ENCODE data around the gene SHD. TPM values are rescaled to one million over a fixed set of nuclear protein-coding genes. Genes with fewer than 3 reads are reported as not detected.

Gene SHD
- total RNA-seq, 4 donors from 2014 or later, result 0.19 TPM; not detected in 3

DNA sequence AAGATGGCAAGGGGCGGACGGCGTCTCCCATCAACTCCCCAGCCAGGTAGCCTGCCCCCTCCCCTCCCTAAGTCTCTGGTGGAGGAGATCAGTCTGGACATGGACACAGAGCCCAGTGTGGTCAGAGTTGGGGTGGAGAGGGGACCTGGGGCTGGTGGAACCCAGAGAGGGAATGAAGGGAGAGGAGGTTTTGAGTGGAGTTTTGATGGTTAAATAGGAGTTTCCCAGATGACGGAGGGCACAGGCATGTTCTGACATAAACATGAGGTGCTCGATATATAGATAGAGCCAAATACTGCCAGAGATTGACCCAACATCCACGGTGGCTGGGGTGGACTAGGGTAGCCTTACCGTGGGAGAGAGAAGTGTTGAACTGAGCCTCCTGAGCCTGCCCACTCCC, 39.4 kb downstream of the SHD start:
- ATAC-seq (ENCODE audit: low FRiP score) (no peak), DNase-seq (ENCODE audit: low spot score) (no peak)
- TF ChIP-seq, protein P1, sequence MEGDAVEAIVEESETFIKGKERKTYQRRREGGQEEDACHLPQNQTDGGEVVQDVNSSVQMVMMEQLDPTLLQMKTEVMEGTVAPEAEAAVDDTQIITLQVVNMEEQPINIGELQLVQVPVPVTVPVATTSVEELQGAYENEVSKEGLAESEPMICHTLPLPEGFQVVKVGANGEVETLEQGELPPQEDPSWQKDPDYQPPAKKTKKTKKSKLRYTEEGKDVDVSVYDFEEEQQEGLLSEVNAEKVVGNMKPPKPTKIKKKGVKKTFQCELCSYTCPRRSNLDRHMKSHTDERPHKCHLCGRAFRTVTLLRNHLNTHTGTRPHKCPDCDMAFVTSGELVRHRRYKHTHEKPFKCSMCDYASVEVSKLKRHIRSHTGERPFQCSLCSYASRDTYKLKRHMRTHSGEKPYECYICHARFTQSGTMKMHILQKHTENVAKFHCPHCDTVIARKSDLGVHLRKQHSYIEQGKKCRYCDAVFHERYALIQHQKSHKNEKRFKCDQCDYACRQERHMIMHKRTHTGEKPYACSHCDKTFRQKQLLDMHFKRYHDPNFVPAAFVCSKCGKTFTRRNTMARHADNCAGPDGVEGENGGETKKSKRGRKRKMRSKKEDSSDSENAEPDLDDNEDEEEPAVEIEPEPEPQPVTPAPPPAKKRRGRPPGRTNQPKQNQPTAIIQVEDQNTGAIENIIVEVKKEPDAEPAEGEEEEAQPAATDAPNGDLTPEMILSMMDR (IDR thresholded peaks at IDR 0.05), result no peak

DNA sequence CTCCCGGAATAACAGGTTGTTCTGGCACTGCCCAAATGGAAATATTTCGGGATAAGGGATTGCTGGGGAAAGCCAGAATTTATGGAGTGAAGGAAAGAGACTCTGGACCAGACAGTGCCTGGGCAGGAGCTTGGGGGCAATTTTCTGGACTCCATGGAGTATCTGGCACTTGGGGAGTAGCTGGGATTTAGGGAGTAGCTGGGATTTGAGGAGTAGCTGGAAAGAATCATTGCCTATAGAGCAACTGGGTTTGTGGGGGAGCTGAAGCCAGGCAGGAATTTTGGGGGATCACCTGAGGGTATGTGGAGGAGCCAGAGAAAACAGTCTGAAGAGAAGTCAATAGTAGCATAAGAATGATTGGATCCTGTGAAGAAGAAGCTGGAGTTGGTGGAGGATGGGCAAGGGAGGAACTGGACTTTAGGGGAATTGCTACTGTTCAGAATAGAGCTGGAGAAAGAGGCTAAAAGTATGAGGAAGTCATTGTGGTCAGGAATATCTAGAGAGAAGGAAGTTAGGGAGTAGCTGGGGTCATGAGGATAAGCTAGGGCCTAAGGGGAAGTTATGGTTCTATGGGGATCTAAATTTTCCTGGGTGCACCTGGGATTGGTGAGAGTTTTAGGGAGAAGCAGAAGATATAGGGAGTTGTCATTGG, 40.1 kb downstream of the SHD start:
- ATAC-seq (ENCODE audit: low FRiP score) (no peak), DNase-seq (ENCODE audit: low spot score) (no peak)
- TF ChIP-seq, protein P1 (IDR thresholded peaks at IDR 0.05), result no peak

DNA sequence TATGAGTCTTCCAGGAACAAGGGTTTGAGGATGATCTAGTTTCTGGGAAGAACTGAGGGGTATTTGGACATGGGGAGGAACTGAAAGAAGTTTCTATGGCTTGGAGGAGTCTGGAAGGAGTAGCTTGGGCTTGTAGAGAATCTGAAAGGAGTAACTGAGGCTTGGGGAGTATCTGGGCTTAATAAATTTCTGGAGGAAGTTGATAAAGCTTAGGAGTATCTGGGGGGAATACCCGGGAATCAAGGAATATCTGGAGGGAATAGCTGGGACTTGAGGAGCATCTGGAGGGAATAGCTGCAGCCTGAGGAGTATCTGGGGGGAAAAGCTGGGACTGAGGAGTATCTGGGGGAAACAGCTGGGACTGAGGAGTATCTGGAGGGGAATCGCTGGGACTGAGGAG, 41.4 kb downstream of the SHD start:
- DNase-seq (ENCODE audit: low spot score) (no peak), ATAC-seq (ENCODE audit: low FRiP score) (no peak)
- TF ChIP-seq, protein P1 (IDR thresholded peaks at IDR 0.05), result no peak

DNA sequence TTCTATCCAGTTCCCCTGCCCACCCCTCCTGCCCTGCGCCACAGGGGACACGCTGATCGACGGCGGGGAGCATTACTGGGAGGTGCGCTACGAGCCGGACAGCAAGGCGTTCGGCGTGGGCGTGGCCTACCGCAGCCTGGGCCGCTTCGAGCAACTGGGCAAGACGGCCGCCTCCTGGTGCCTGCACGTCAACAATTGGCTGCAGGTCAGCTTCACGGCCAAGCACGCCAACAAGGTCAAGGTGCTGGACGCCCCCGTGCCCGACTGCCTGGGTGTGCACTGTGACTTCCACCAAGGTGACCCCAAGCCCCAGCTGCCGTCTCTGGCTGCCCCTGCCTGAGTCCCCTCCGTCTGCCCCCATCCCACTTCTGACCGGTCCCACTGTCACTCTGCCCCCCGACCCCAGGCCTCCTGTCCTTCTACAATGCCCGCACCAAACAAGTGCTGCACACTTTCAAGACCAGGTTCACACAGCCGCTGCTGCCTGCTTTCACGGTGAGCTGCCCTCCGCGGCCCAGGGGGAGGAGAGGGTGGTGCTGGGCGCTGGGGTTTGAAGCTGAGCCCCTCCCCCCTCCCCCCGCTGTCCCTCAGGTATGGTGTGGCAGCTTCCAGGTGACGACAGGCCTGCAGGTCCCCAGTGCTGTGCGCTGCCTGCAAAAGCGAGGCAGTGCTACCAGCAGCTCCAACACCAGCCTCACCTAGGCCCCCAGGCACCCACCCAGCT, 44.0 kb downstream of the SHD start:
- ATAC-seq (ENCODE audit: low FRiP score), result no peak
- no peak for DNase-seq (ENCODE audit: low spot score)
- TF ChIP-seq, protein P1 (IDR thresholded peaks at IDR 0.05), result no peak

DNA sequence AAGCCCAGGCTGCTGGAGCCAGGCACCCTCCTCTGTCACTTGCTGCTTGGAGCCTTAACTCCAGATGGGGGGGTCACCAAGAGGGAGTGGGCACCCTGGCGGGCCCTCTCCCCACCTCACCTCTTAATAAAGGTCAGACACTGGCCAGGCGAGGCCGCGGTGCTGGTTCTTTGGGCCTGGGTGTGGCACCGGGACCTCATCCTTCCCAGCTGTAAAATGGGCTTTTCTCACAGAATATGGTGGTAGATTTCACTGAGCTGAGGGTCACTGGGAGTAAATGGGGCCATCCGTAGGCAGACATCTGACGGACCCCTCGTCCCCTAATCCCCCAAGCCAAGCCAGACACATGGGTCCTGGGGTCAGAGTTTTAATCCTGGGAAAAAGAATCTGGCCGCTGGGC, 44.6 kb downstream of the SHD start:
- ATAC-seq (ENCODE audit: low FRiP score), result no peak
- DNase-seq (ENCODE audit: low spot score), result no peak
- TF ChIP-seq, protein P1 (IDR thresholded peaks at IDR 0.05), result no peak

DNA sequence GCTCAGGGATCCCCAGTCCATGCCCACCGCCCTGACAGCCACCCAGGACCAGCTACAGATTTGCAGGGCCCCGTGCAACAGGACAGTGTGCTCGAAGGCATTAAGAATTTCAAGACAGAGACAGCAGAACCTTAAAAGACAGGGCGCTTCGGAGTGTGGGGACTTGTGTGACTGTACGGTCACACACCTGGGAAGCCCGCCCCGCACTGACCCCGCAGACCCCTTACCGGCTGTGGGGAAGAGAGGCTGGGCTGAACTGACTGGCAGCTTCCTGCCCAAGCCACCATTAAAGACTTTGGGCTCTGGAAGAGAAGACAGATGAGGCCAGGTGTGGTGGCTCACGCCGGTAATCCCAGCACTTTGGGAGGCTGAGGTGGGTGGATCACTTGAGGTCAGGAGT, 45.2 kb downstream of the SHD start:
- DNase-seq (ENCODE audit: low spot score), result no peak
- no peak for ATAC-seq (ENCODE audit: low FRiP score)
- TF ChIP-seq, protein P1 (IDR thresholded peaks at IDR 0.05), result no peak

Data from omental fat pad (tissue), 4 donors.